Activated naive CD8-positive, alpha-beta T cell treated with anti-CD3 and anti-CD28 coated beads for 36 hours (primary cell): ENCODE measurements around the gene RECQL5. TPM values are rescaled to one million over a fixed set of nuclear protein-coding genes. Genes with fewer than 3 reads are reported as not detected.

ENCODE experiments used
- total RNA-seq, 2 experiments: library from RNA; stranded (reverse); gene quantifications; one replicate each; pipeline ENCODE4 v1.2.3, GENCODE V29; 2021

The RECQL5 gene
- total RNA-seq, 2 experiments from 2014 or later = 31.4 to 32.6 TPM

Other genes with a start within 250 kb of the RECQL5 start
- gene TMEM94, start 210.5 kb downstream of the RECQL5 start, total RNA-seq = 10 to 100 TPM; 46.6 to 55.5 TPM
- gene CASKIN2, start 151.6 kb downstream of the RECQL5 start, total RNA-seq = 1 to 10 TPM; 4.3 to 4.5 TPM
- 10 to 100 TPM; 44.6 to 45.5 TPM for gene TSEN54, start 150.6 kb downstream of the RECQL5 start, total RNA-seq
- gene LLGL2, start 141.5 kb downstream of the RECQL5 start, total RNA-seq = 1 to 10 TPM; 4.8 to 5.0 TPM
- gene MYO15B, start 79.4 kb downstream of the RECQL5 start, total RNA-seq = 10 to 100 TPM; 17.8 to 18.9 TPM
- under 1 TPM; 0.14 to 0.16 TPM for gene SMIM5, start 33.7 kb downstream of the RECQL5 start, total RNA-seq
- gene SAP30BP, start 184 bp upstream of the RECQL5 start, total RNA-seq = 100 to 1,000 TPM in 1 of 2 experiments, 10 to 100 TPM in 1; 93.4 to 101 TPM
- 1 to 10 TPM in 1 of 2 experiments, under 1 TPM in 1; 0.64 to 1.4 TPM for gene ITGB4, start 54.3 kb upstream of the RECQL5 start, total RNA-seq
- 10 to 100 TPM; 33.2 to 33.6 TPM for gene GALK1, start 98.0 kb upstream of the RECQL5 start, total RNA-seq
- 10 to 100 TPM; 26.9 to 27.4 TPM for gene UNK, start 117.7 kb upstream of the RECQL5 start, total RNA-seq
- gene UNC13D, start 177.2 kb upstream of the RECQL5 start, total RNA-seq = 100 to 1,000 TPM; 145 to 156 TPM
- 10 to 100 TPM; 45.0 to 49.3 TPM for gene WBP2, start 188.2 kb upstream of the RECQL5 start, total RNA-seq
- 10 to 100 TPM; 16.4 to 18.3 TPM for gene TRIM47, start 211.4 kb upstream of the RECQL5 start, total RNA-seq
- gene TRIM65, start 229.8 kb upstream of the RECQL5 start, total RNA-seq = 10 to 100 TPM; 37.2 to 41.7 TPM
- gene MRPL38, start 237.7 kb upstream of the RECQL5 start, total RNA-seq = 100 to 1,000 TPM; 148 to 161 TPM